ENCODE data around the gene HMGB2.
A peak's percentile ranks its signal among the peaks of the same experiment; 100 is the strongest.

HMGB2 gene
- long read RNA-seq, transcript HMGB2-201 (5 exons, 1,889 nt), result major isoform, 460 of 491 reads
- long read RNA-seq, transcript HMGB2-202 (4 exons, 1,032 nt), result minor isoform, 6 of 491 reads
- long read RNA-seq, transcript HMGB2-203 (5 exons, 1,175 nt), result minor isoform, 10 of 491 reads
- long read RNA-seq, partial matches to known transcripts, result 0 of 491 reads
- long read RNA-seq, other reads (novel, unspliced or antisense), result 13 of 491 reads

DNA sequence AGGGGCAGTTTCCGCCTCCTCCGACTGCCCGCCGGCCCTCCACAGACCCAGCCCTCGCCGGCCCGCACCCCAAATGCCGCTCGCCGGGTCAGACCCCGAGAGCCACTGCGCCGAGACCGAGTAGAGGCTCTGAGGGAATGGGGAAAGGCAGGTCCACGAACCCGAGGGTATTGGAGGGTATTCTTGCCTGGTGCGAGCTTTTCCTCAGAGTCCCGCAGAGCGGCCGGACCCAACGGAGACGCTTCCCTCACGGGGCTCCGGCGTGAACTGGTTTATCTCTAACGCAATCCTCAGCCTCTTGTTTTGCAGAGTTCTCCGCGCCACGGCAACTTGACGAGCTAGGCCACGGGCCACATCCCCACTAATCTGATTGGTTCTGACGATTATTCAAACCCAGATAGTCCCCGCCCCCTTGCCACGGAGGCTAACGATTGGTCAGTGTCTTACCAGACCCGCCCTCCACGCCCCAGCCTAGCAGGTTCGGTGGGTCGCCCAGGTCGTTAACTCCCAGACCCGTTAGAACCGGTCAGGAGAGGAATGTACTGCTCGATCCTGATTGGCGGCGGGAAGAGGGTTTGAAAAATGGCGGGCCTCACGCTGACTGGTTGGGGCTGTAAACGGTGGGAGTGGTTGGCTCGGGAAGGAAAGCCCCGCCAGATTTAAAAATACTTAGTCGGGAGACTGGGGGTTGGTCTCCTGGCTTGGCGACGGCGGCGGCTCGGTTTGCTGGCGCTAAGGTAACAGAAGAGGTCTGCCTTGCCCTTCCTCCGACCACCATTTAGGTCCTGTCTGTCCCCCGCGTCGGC is at the start of gene HMGB2:
TSS of gene HMGB2 (minus strand) at position 274 of the 806 bp plus-strand sequence. CDS start 709 bp downstream, outside the sequence.
- no peaks in the 10 kb centered on the region for H3K27me3 ChIP-seq (ENCODE audit: insufficient read depth, poor library complexity, severe bottlenecking)
- peak; percentile 99 to 100 for DNase-seq (ENCODE audit: low read depth in 1 of 2, low spot score in 1 of 2)
- TF ChIP-seq, protein P1, sequence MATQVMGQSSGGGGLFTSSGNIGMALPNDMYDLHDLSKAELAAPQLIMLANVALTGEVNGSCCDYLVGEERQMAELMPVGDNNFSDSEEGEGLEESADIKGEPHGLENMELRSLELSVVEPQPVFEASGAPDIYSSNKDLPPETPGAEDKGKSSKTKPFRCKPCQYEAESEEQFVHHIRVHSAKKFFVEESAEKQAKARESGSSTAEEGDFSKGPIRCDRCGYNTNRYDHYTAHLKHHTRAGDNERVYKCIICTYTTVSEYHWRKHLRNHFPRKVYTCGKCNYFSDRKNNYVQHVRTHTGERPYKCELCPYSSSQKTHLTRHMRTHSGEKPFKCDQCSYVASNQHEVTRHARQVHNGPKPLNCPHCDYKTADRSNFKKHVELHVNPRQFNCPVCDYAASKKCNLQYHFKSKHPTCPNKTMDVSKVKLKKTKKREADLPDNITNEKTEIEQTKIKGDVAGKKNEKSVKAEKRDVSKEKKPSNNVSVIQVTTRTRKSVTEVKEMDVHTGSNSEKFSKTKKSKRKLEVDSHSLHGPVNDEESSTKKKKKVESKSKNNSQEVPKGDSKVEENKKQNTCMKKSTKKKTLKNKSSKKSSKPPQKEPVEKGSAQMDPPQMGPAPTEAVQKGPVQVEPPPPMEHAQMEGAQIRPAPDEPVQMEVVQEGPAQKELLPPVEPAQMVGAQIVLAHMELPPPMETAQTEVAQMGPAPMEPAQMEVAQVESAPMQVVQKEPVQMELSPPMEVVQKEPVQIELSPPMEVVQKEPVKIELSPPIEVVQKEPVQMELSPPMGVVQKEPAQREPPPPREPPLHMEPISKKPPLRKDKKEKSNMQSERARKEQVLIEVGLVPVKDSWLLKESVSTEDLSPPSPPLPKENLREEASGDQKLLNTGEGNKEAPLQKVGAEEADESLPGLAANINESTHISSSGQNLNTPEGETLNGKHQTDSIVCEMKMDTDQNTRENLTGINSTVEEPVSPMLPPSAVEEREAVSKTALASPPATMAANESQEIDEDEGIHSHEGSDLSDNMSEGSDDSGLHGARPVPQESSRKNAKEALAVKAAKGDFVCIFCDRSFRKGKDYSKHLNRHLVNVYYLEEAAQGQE (IDR thresholded peaks at IDR 0.05; ENCODE audit: insufficient replicate concordance, low read depth), result peak; percentile 75
- TF ChIP-seq POLR2AphosphoS5 (IDR thresholded peaks at IDR 0.05; ENCODE audit: low read depth) (peak; percentile 99), SPI1 (IDR thresholded peaks at IDR 0.05; ENCODE audit: borderline replicate concordance, low read depth) (no peak), GABPA (IDR thresholded peaks at IDR 0.05; ENCODE audit: low read depth) (no peak)
- TF ChIP-seq, protein P2, sequence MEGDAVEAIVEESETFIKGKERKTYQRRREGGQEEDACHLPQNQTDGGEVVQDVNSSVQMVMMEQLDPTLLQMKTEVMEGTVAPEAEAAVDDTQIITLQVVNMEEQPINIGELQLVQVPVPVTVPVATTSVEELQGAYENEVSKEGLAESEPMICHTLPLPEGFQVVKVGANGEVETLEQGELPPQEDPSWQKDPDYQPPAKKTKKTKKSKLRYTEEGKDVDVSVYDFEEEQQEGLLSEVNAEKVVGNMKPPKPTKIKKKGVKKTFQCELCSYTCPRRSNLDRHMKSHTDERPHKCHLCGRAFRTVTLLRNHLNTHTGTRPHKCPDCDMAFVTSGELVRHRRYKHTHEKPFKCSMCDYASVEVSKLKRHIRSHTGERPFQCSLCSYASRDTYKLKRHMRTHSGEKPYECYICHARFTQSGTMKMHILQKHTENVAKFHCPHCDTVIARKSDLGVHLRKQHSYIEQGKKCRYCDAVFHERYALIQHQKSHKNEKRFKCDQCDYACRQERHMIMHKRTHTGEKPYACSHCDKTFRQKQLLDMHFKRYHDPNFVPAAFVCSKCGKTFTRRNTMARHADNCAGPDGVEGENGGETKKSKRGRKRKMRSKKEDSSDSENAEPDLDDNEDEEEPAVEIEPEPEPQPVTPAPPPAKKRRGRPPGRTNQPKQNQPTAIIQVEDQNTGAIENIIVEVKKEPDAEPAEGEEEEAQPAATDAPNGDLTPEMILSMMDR (IDR thresholded peaks at IDR 0.05; ENCODE audit: insufficient read depth, low read length), result no peak
- H3K27ac ChIP-seq (replicated peaks), result peak within 1 kb of the TSS; percentile 99
- peak within 1 kb of the TSS; percentile 81 for H3K4me3 ChIP-seq (replicated peaks; ENCODE audit: insufficient read depth, low read length)

DNA sequence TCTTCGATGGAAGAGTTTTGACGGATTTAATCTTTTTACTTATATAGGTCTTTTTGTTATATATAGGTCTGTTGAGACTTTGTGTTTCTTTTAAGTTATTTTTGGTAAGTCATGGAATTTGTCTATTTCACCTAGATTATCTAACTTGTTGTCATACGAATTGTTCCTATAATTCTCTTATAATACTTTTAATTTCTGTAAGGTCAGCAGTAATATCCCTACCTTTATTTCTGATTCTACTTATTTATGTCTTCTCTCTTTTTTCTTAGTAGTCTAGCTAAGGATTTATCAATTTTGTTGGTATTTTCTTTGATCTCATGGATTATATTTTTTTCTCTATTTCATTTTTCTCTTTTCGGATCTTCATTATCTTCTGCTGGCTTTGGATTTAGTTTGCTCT is 48.2 kb upstream of the HMGB2 start:
- Histone ChIP-seq H3K4me3 (replicated peaks; ENCODE audit: insufficient read depth, low read length) (no peak overlapping the region), H3K27me3 (ENCODE audit: insufficient read depth, poor library complexity, severe bottlenecking) (no peaks in the 10 kb centered on the region), H3K27ac (replicated peaks) (no peak overlapping the region)
- TF ChIP-seq GABPA (IDR thresholded peaks at IDR 0.05; ENCODE audit: low read depth), result no peak
- TF ChIP-seq SPI1 (IDR thresholded peaks at IDR 0.05; ENCODE audit: borderline replicate concordance, low read depth), result no peak
- TF ChIP-seq POLR2AphosphoS5 (IDR thresholded peaks at IDR 0.05; ENCODE audit: low read depth), result no peak
- TF ChIP-seq, protein P1 (IDR thresholded peaks at IDR 0.05; ENCODE audit: insufficient replicate concordance, low read depth), result no peak
- TF ChIP-seq, protein P2 (IDR thresholded peaks at IDR 0.05; ENCODE audit: insufficient read depth, low read length), result no peak
- DNase-seq (ENCODE audit: low read depth in 1 of 2, low spot score in 1 of 2), result no peak

DNA sequence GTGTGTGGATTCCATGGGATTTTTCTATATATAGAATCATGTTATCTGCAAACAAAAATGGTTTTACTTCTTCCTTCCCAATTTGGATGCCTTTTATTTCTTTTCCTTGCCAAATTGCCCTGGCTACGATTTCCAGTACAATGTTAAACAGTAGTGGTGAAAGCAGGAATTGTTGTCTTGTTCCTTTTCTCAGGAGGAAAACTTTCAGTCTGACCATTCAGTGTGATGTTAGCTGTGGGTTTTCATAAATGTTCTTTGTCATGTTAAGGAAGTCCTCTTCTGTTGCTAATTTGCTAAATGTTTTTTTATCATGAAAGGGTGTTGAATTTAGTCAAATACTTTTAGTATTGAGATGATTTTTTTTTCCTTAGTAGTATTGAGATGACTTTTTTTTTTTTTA is 47.5 kb upstream of the HMGB2 start:
- no peak for DNase-seq (ENCODE audit: low read depth in 1 of 2, low spot score in 1 of 2)
- H3K27ac ChIP-seq (replicated peaks), result no peak overlapping the region
- TF ChIP-seq, protein P2 (IDR thresholded peaks at IDR 0.05; ENCODE audit: insufficient read depth, low read length), result no peak
- TF ChIP-seq POLR2AphosphoS5 (IDR thresholded peaks at IDR 0.05; ENCODE audit: low read depth) (no peak), GABPA (IDR thresholded peaks at IDR 0.05; ENCODE audit: low read depth) (no peak), SPI1 (IDR thresholded peaks at IDR 0.05; ENCODE audit: borderline replicate concordance, low read depth) (no peak)
- TF ChIP-seq, protein P1 (IDR thresholded peaks at IDR 0.05; ENCODE audit: insufficient replicate concordance, low read depth), result no peak
- H3K27me3 ChIP-seq (ENCODE audit: insufficient read depth, poor library complexity, severe bottlenecking), result no peaks in the 10 kb centered on the region
- H3K4me3 ChIP-seq (replicated peaks; ENCODE audit: insufficient read depth, low read length), result no peak overlapping the region
